Measurements from ENCODE around the gene ADAMTS17.

DNA sequence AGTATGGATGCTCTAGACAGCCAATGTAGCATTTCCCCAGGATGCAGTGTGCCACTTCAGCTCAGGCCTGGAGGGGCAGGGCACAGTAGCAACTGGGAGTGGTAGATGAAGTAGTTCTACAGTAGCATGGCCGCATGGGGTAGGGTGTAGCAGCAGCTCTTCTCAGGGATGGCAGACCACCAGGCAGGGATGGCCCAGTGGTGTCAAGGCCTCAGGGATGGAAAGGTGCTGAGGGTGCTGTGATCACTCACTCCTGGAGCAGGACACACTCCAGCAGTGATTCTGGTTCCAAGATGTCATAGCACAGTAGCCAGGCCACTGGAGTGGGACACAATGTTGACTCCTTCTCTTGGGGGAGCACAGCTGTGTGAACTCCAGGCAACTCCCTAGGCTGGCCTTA is 397.6 kb downstream of the ADAMTS17 start:
- TF ChIP-seq, protein P1, sequence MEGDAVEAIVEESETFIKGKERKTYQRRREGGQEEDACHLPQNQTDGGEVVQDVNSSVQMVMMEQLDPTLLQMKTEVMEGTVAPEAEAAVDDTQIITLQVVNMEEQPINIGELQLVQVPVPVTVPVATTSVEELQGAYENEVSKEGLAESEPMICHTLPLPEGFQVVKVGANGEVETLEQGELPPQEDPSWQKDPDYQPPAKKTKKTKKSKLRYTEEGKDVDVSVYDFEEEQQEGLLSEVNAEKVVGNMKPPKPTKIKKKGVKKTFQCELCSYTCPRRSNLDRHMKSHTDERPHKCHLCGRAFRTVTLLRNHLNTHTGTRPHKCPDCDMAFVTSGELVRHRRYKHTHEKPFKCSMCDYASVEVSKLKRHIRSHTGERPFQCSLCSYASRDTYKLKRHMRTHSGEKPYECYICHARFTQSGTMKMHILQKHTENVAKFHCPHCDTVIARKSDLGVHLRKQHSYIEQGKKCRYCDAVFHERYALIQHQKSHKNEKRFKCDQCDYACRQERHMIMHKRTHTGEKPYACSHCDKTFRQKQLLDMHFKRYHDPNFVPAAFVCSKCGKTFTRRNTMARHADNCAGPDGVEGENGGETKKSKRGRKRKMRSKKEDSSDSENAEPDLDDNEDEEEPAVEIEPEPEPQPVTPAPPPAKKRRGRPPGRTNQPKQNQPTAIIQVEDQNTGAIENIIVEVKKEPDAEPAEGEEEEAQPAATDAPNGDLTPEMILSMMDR (IDR thresholded peaks at IDR 0.05 in 4 of 5, conservative IDR thresholded peaks at IDR 0.05 in 1 of 5): no peak
- TF ChIP-seq POLR2A (IDR thresholded peaks at IDR 0.05): no peak
